ENCODE results near the gene EPS8.

DNA sequence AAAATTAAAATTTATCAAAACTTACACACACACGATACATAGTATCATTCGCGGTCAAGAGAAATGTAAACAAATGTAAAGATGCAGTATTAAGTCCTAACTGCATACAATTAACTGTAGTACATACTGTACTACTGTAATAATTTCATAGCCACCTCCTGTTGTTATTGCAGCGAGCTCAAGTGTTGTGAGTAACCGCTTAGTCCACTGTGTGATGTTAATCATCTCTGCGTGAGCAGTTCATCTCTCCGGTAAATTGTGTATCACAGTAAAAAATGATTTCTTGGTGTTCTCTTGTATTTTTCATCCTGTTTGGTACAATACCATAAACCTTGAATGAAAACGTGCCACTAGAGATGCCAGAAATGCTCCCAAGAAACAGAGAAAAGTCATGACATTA is 6.5 kb downstream of the EPS8 start:
- no peak for TF ChIP-seq CTCF (IDR thresholded peaks at IDR 0.05; ENCODE audit: poor library complexity)
- no peak for TF ChIP-seq EZH2 (IDR thresholded peaks at IDR 0.05; ENCODE audit: borderline replicate concordance)
- no peak for TF ChIP-seq EZH2phosphoT487 (IDR thresholded peaks at IDR 0.05; ENCODE audit: low read depth, severe bottlenecking, unreplicated experiment)
